CD4-positive, CD25-positive, alpha-beta regulatory T cell (primary cell): ENCODE data around the gene RASGRF1. TPM values are rescaled to one million over a fixed set of nuclear protein-coding genes. Genes with fewer than 3 reads are reported as not detected.

Source experiments
- ATAC-seq, 2 donors: fragments of 150-1000 bp; cut with Tn5 transposase; one replicate each; pipeline ENCODE4 v1.10.0; 2021; ENCODE audit warnings: low read depth in 2 of 2, moderate number of reproducible peaks in 2 of 2, moderate library complexity in 1 of 2
- DNase-seq, 3 donors: peaks; one replicate each; pipeline versions ENCODE4 v3.0.0 to v3.0.0-alpha.2; 2012 to 2022; ENCODE audit warnings: mixed read lengths in 1 of 3
- H3K27ac ChIP-seq: one replicate; pipeline ENCODE4 v1.7.0; 2013; ENCODE audit warnings: mild to moderate bottlenecking, low read length; ENCODE audit not compliant: insufficient read depth, poor library complexity, severe bottlenecking
- H3K27me3 ChIP-seq: one replicate; pipeline ENCODE4 v1.7.0; 2013; ENCODE audit warnings: low read length; ENCODE audit not compliant: control insufficient read depth, insufficient read depth
- H3K36me3 ChIP-seq: one replicate; pipeline ENCODE4 v1.7.0; 2013; ENCODE audit warnings: mild to moderate bottlenecking, low read length, moderate library complexity; ENCODE audit not compliant: control insufficient read depth, insufficient read depth
- H3K4me1 ChIP-seq: 2 replicates; pipeline ENCODE4 v1.7.0; 2013; ENCODE audit warnings: mild to moderate bottlenecking, low read length; ENCODE audit not compliant: insufficient read depth, control insufficient read depth, poor library complexity, severe bottlenecking
- H3K4me3 ChIP-seq: one replicate; pipeline ENCODE4 v1.7.0; 2013; ENCODE audit warnings: low read depth, mild to moderate bottlenecking, low read length, moderate library complexity
- H3K9me3 ChIP-seq, 2 experiments: 1 replicate in 1 of 2; 2 replicates in 1 of 2; pipeline ENCODE4 v1.7.0; 2013; ENCODE audit warnings: low read length in 2 of 2, mild to moderate bottlenecking in 1 of 2, moderate library complexity in 1 of 2; ENCODE audit not compliant: control insufficient read depth in 2 of 2
- H3K27ac Mint-ChIP-seq, 3 donors: one replicate each; pipeline ENCODE4 v1.8.0; 2020 to 2022; ENCODE audit warnings: mild to moderate bottlenecking in 3 of 3, mixed read lengths in 3 of 3, moderate library complexity in 2 of 3
- H3K27me3 Mint-ChIP-seq: one replicate; pipeline ENCODE4 v1.8.0; 2022; ENCODE audit warnings: mild to moderate bottlenecking, mixed read lengths
- H3K36me3 Mint-ChIP-seq: one replicate; pipeline ENCODE4 v1.8.0; 2020; ENCODE audit warnings: mixed read lengths
- H3K4me1 Mint-ChIP-seq, 4 donors: one replicate each; pipeline ENCODE4 v1.8.0; 2020 to 2022; ENCODE audit warnings: mixed read lengths in 4 of 4, mild to moderate bottlenecking in 1 of 4
- H3K4me3 Mint-ChIP-seq, 4 donors: one replicate each; pipeline ENCODE4 v1.8.0; 2020 to 2022; ENCODE audit warnings: mild to moderate bottlenecking in 4 of 4, mixed read lengths in 4 of 4, moderate library complexity in 3 of 4
- H3K9me3 Mint-ChIP-seq, 7 donors: one replicate each; pipeline ENCODE4 v1.8.0; 2020 to 2022; ENCODE audit warnings: mixed read lengths in 7 of 7, mild to moderate bottlenecking in 3 of 7, moderate library complexity in 2 of 7
- polyA plus RNA-seq, 4 donors: library from polyadenylated mRNA; unstranded; fragments of 300-500 nt; fragmentation: Illumina TruSeq; gene quantifications; one replicate each; pipeline ENCODE4 v1.2.3, GENCODE V29; 2021
- total RNA-seq: library from RNA; stranded (reverse); gene quantifications from one replicate; pipeline ENCODE4 v1.2.3, GENCODE V29; 2022

Gene RASGRF1
- total and polyA plus RNA-seq, 5 donors from 2014 or later, result not detected

GRCh38 chr15:79128556-79128955 is 38.0 kb upstream of the RASGRF1 start:
- H3K4me3 Mint-ChIP-seq, result no peak overlapping the region
- H3K27me3 Mint-ChIP-seq, result peaks cover 17% of the 10 kb centered on the region
- peaks cover 0 to 9% (median 0%) of the 10 kb centered on the region in 7 donors for H3K9me3 Mint-ChIP-seq

GRCh38 chr15:79124388-79124787 is 33.8 kb upstream of the RASGRF1 start:
- Histone ChIP-seq H3K4me1 (no peaks in the 10 kb centered on the region), H3K27me3 (peaks cover 6% of the 10 kb centered on the region), H3K27ac (no peak overlapping the region), H3K4me3 (no peak overlapping the region), H3K9me3 (no peaks in the 10 kb centered on the region), H3K36me3 (no peaks in the 10 kb centered on the region)
- H3K27me3 Mint-ChIP-seq, result peaks cover 22% of the 10 kb centered on the region
- H3K27ac Mint-ChIP-seq, result no peak overlapping the region
- no peak for DNase-seq
- H3K4me3 Mint-ChIP-seq, result no peak overlapping the region
- H3K4me1 Mint-ChIP-seq, result no peaks in the 10 kb centered on the region
- no peak for ATAC-seq
- H3K36me3 Mint-ChIP-seq, result no peaks in the 10 kb centered on the region
- H3K9me3 Mint-ChIP-seq, result peaks cover 0 to 9% (median 0%) of the 10 kb centered on the region in 7 donors

More at GRCh38 chr15:79128556-79128955, 38.0 kb upstream of the RASGRF1 start:
- no peaks in the 10 kb centered on the region for H3K4me1 ChIP-seq
- ATAC-seq (no peak), DNase-seq (no peak)
- Mint-ChIP-seq H3K27ac (no peak overlapping the region), H3K36me3 (no peaks in the 10 kb centered on the region), H3K4me1 (no peaks in the 10 kb centered on the region)
- H3K9me3 ChIP-seq, result no peaks in the 10 kb centered on the region
- no peak overlapping the region for H3K27ac ChIP-seq
- H3K4me3 ChIP-seq, result no peak overlapping the region
- H3K27me3 ChIP-seq, result peaks cover 7% of the 10 kb centered on the region
- no peaks in the 10 kb centered on the region for H3K36me3 ChIP-seq

GRCh38 chr15:79122991-79123390 is 32.4 kb upstream of the RASGRF1 start:
- Mint-ChIP-seq H3K4me3 (no peak overlapping the region), H3K36me3 (no peaks in the 10 kb centered on the region), H3K27me3 (peaks cover 22% of the 10 kb centered on the region), H3K9me3 (peaks cover 0 to 7% (median 0%) of the 10 kb centered on the region in 7 donors), H3K4me1 (no peaks in the 10 kb centered on the region), H3K27ac (no peak overlapping the region)
- ATAC-seq (no peak), DNase-seq (no peak)
- Histone ChIP-seq H3K27ac (no peak overlapping the region), H3K36me3 (no peaks in the 10 kb centered on the region), H3K9me3 (no peaks in the 10 kb centered on the region), H3K4me1 (no peaks in the 10 kb centered on the region), H3K27me3 (peaks cover 3% of the 10 kb centered on the region), H3K4me3 (no peak overlapping the region)

- H3K4me1 ChIP-seq, result no peaks in the 10 kb centered on the region
- peaks cover 3% of the 10 kb centered on the region for H3K27me3 ChIP-seq
- Mint-ChIP-seq H3K9me3 (peaks cover 0 to 7% (median 0%) of the 10 kb centered on the region in 7 donors), H3K27ac (no peak overlapping the region), H3K27me3 (peaks cover 17% of the 10 kb centered on the region), H3K4me3 (no peak overlapping the region), H3K36me3 (no peaks in the 10 kb centered on the region), H3K4me1 (no peaks in the 10 kb centered on the region)
- H3K27ac ChIP-seq, result no peak overlapping the region
- H3K36me3 ChIP-seq, result no peaks in the 10 kb centered on the region
- H3K9me3 ChIP-seq, result no peaks in the 10 kb centered on the region
- DNase-seq (no peak), ATAC-seq (no peak)
- H3K4me3 ChIP-seq, result no peak overlapping the region
Measured at GRCh38 chr15:79122391-79122790, 31.8 kb upstream of the RASGRF1 start.

- DNase-seq, result no peak
- peaks cover 0 to 8% (median 0%) of the 10 kb centered on the region in 7 donors for H3K9me3 Mint-ChIP-seq
- Histone ChIP-seq H3K36me3 (no peaks in the 10 kb centered on the region), H3K4me3 (no peak overlapping the region), H3K9me3 (no peaks in the 10 kb centered on the region), H3K27me3 (peaks cover 3% of the 10 kb centered on the region), H3K27ac (no peak overlapping the region), H3K4me1 (no peaks in the 10 kb centered on the region)
- peaks cover 17% of the 10 kb centered on the region for H3K27me3 Mint-ChIP-seq
- no peaks in the 10 kb centered on the region for H3K4me1 Mint-ChIP-seq
- no peak for ATAC-seq
- H3K36me3 Mint-ChIP-seq, result no peaks in the 10 kb centered on the region
- no peak overlapping the region for H3K27ac Mint-ChIP-seq
- no peak overlapping the region for H3K4me3 Mint-ChIP-seq
Measured at GRCh38 chr15:79121571-79121970, 31.0 kb upstream of the RASGRF1 start.

GRCh38 chr15:79117442-79118204 is 27.0 kb upstream of the RASGRF1 start:
- peaks cover 8% of the 10 kb centered on the region for H3K27me3 Mint-ChIP-seq

GRCh38 chr15:79116771-79117170 is 26.2 kb upstream of the RASGRF1 start:
- Histone ChIP-seq H3K27me3 (no peaks in the 10 kb centered on the region), H3K9me3 (no peaks in the 10 kb centered on the region), H3K27ac (no peak overlapping the region), H3K36me3 (no peaks in the 10 kb centered on the region), H3K4me1 (no peaks in the 10 kb centered on the region), H3K4me3 (no peak overlapping the region)
- DNase-seq (no peak), ATAC-seq (no peak)
- Mint-ChIP-seq H3K36me3 (no peaks in the 10 kb centered on the region), H3K27ac (no peak overlapping the region), H3K9me3 (peaks cover 0 to 2% (median 0%) of the 10 kb centered on the region in 7 donors), H3K4me3 (no peak overlapping the region), H3K27me3 (peaks cover 4% of the 10 kb centered on the region), H3K4me1 (no peaks in the 10 kb centered on the region)

More at GRCh38 chr15:79117442-79118204, 27.0 kb upstream of the RASGRF1 start:
- Histone ChIP-seq H3K9me3 (no peaks in the 10 kb centered on the region), H3K4me3 (no peak overlapping the region), H3K36me3 (no peaks in the 10 kb centered on the region), H3K27ac (no peak overlapping the region), H3K27me3 (no peaks in the 10 kb centered on the region), H3K4me1 (no peaks in the 10 kb centered on the region)
- no peak overlapping the region for H3K27ac Mint-ChIP-seq
- peaks cover 0 to 6% (median 0%) of the 10 kb centered on the region in 7 donors for H3K9me3 Mint-ChIP-seq
- H3K4me3 Mint-ChIP-seq, result no peak overlapping the region
- no peaks in the 10 kb centered on the region for H3K4me1 Mint-ChIP-seq
- no peak for ATAC-seq
- no peak for DNase-seq
- no peaks in the 10 kb centered on the region for H3K36me3 Mint-ChIP-seq
